ENCODE data around the gene SDK1. TPM values are rescaled to one million over a fixed set of nuclear protein-coding genes. Genes with fewer than 3 reads are reported as not detected.

Gene SDK1
- total and polyA plus RNA-seq, 2 donors (not counting 3 experiments of a cell fraction or from before 2014, with no cell fraction given): 1.6 to 3.9 TPM

DNA sequence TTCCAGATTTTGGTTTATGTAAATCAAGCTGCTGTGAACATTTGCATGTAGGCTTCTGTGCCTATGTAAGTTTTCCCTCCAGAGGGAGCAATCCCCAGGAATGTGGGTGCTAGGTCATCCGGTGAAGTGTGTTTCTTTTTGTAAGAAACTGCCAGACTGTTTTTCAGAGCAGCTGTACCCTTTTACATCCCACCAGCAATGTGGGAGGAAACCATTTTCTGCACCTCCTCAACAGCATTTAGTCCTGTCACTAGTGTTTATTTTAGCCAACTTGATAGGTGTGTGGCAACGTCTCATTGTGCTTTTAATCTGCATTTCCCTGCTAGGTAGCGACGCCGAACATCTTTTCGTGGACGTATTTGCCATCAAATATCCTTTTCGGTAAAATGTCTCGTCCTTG lies 985.3 kb downstream of the SDK1 start:
- Histone ChIP-seq H3K9me1 (replicated peaks; ENCODE audit: control insufficient read depth, extremely low read depth, insufficient read depth, low read length) (no peaks in the 10 kb centered on the region), H3K27me3 (ENCODE audit: control insufficient read depth in 2 of 2, insufficient read depth in 2 of 2, low read length in 2 of 2) (no peaks in the 10 kb centered on the region), H3K4me1 (ENCODE audit: control insufficient read depth, extremely low read depth, insufficient read depth, low read length) (no peaks in the 10 kb centered on the region), H3K4me2 (ENCODE audit: insufficient read depth, low read length) (no peak overlapping the region), H3K9me3 (replicated peaks; ENCODE audit: control insufficient read depth, insufficient read depth, low read length) (peaks cover 2% of the 10 kb centered on the region), H3K79me2 (ENCODE audit: control insufficient read depth, insufficient read depth, low read length) (no peaks in the 10 kb centered on the region), H4K20me1 (replicated peaks; ENCODE audit: control insufficient read depth, extremely low read depth, insufficient read depth, low read length) (no peaks in the 10 kb centered on the region), H3K36me3 (ENCODE audit: control insufficient read depth in 2 of 2, extremely low read depth in 1 of 2, insufficient read depth in 2 of 2, low read length in 2 of 2) (no peaks in the 10 kb centered on the region), H2AFZ (ENCODE audit: low read depth, low read length) (no peak overlapping the region), H3K9ac (replicated peaks; ENCODE audit: extremely low read depth, insufficient read depth, low read length) (no peak overlapping the region), H3K27ac (ENCODE audit: insufficient read depth, low read depth, low read length) (no peak overlapping the region), H3K4me3 (replicated peaks in 1 of 3; ENCODE audit: insufficient read depth in 1 of 3, low read depth in 1 of 3, low read length in 3 of 3) (no peak overlapping the region)
- ChIA-PET CTCF (no interaction called here), POLR2A (no interaction called here)
- intact Hi-C loops (cut with micrococcal nuclease) (no loop called here), dilution Hi-C loops (cut with MboI; ENCODE audit: extremely low pct_ligation_motif_present, low sequenced_read_pairs) (no loop called here)
- TF ChIP-seq, protein P1, sequence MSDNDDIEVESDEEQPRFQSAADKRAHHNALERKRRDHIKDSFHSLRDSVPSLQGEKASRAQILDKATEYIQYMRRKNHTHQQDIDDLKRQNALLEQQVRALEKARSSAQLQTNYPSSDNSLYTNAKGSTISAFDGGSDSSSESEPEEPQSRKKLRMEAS (IDR thresholded peaks at IDR 0.05; ENCODE audit: insufficient read depth, insufficient read length): no peak
- TF ChIP-seq, protein P2, sequence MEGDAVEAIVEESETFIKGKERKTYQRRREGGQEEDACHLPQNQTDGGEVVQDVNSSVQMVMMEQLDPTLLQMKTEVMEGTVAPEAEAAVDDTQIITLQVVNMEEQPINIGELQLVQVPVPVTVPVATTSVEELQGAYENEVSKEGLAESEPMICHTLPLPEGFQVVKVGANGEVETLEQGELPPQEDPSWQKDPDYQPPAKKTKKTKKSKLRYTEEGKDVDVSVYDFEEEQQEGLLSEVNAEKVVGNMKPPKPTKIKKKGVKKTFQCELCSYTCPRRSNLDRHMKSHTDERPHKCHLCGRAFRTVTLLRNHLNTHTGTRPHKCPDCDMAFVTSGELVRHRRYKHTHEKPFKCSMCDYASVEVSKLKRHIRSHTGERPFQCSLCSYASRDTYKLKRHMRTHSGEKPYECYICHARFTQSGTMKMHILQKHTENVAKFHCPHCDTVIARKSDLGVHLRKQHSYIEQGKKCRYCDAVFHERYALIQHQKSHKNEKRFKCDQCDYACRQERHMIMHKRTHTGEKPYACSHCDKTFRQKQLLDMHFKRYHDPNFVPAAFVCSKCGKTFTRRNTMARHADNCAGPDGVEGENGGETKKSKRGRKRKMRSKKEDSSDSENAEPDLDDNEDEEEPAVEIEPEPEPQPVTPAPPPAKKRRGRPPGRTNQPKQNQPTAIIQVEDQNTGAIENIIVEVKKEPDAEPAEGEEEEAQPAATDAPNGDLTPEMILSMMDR (IDR thresholded peaks at IDR 0.05; ENCODE audit: extremely low read depth in 1 of 2, insufficient read depth in 1 of 2, low read depth in 1 of 2, low read length in 2 of 2): no peak
- TF ChIP-seq POLR2AphosphoS5 (IDR thresholded peaks at IDR 0.05; ENCODE audit: insufficient read depth, low read depth, low read length): no peak
- no peak for FAIRE-seq
- no TSS peak for BruUV-seq (replicated peaks)
- no peak for DNase-seq (ENCODE audit: low read depth, low spot score)

DNA sequence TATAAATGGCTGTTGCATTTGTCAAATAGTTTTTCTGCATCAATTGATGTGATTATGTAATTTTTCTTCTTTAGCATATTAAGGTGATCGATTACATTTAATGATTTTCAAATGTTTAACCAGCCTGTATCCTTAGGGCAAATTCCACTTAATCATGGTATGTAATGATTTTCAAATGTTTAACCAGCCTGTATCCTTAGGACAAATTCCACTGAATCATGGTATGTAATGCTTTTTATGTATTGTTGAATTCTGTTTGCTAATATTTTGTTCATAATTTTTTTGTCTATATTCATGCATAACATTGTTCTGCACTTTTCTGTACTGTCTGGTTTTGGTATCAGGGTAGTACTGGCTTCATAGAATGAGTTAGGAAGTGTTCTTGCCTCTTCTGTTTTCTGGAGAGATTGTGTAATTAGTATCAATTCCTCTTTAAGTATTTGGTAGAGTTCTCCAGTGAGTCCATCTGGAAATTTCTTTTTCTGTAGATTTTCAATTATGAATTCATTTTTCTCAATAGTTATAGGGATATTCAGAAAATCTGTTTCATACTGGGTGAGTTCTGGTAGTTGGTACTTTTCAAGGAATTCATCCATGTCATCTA lies 987.8 kb downstream of the SDK1 start:
- POLR2A ChIA-PET: no interaction called here
- intact Hi-C loops (cut with micrococcal nuclease) (no loop called here), dilution Hi-C loops (cut with MboI; ENCODE audit: extremely low pct_ligation_motif_present, low sequenced_read_pairs) (no loop called here)
- Histone ChIP-seq H3K4me2 (ENCODE audit: insufficient read depth, low read length) (no peak overlapping the region), H3K27ac (ENCODE audit: insufficient read depth, low read depth, low read length) (no peak overlapping the region), H3K9ac (replicated peaks; ENCODE audit: extremely low read depth, insufficient read depth, low read length) (no peak overlapping the region), H3K79me2 (ENCODE audit: control insufficient read depth, insufficient read depth, low read length) (no peaks in the 10 kb centered on the region), H3K9me1 (replicated peaks; ENCODE audit: control insufficient read depth, extremely low read depth, insufficient read depth, low read length) (no peaks in the 10 kb centered on the region), H3K4me1 (ENCODE audit: control insufficient read depth, extremely low read depth, insufficient read depth, low read length) (no peaks in the 10 kb centered on the region), H3K9me3 (replicated peaks; ENCODE audit: control insufficient read depth, insufficient read depth, low read length) (no peaks in the 10 kb centered on the region), H3K27me3 (ENCODE audit: control insufficient read depth in 2 of 2, insufficient read depth in 2 of 2, low read length in 2 of 2) (no peaks in the 10 kb centered on the region), H3K4me3 (replicated peaks in 1 of 3; ENCODE audit: insufficient read depth in 1 of 3, low read depth in 1 of 3, low read length in 3 of 3) (no peak overlapping the region), H4K20me1 (replicated peaks; ENCODE audit: control insufficient read depth, extremely low read depth, insufficient read depth, low read length) (no peaks in the 10 kb centered on the region), H2AFZ (ENCODE audit: low read depth, low read length) (no peak overlapping the region), H3K36me3 (ENCODE audit: control insufficient read depth in 2 of 2, extremely low read depth in 1 of 2, insufficient read depth in 2 of 2, low read length in 2 of 2) (no peaks in the 10 kb centered on the region)
- no TSS peak for BruUV-seq (replicated peaks)
- FAIRE-seq (no peak), DNase-seq (ENCODE audit: low read depth, low spot score) (no peak)
- TF ChIP-seq GATA2 (IDR thresholded peaks at IDR 0.05; ENCODE audit: insufficient read depth, insufficient read length, low read depth, low read length): no peak
- TF ChIP-seq, protein P2 (IDR thresholded peaks at IDR 0.05; ENCODE audit: extremely low read depth in 1 of 2, insufficient read depth in 1 of 2, low read depth in 1 of 2, low read length in 2 of 2): no peak
- no peak for TF ChIP-seq POLR2AphosphoS5 (IDR thresholded peaks at IDR 0.05; ENCODE audit: insufficient read depth, low read depth, low read length)
- TF ChIP-seq FOS (IDR thresholded peaks at IDR 0.05; ENCODE audit: borderline replicate concordance, insufficient read depth, low read length): no peak
- no peak for TF ChIP-seq EZH2 (IDR thresholded peaks at IDR 0.05; ENCODE audit: borderline replicate concordance, low read depth, low read length, severe bottlenecking)
- CTCF ChIA-PET: interaction anchor here (0.7 kb wide), 1 partner anchor 30 kb away, joined by 3 read pairs; no protein-coding TSS in a partner anchor

Measured in endothelial cell of umbilical vein (primary cell).